A549 (cell line): Measurements from ENCODE around the gene GALNT8. TPM values are rescaled to one million over a fixed set of nuclear protein-coding genes. Genes with fewer than 3 reads are reported as not detected.

Experiments used
- ATAC-seq, 2 experiments: fragments of 200-7000 bp in 1 of 2; fragments of >200 bp in 1 of 2; cut with Nextera tagmentation in 1 of 2; cut with Tn5 transposase in 1 of 2; 3 replicates each; pipeline versions ENCODE4 v1.8.0 to v1.9.1; 2018 to 2020; ENCODE audit warnings: mild to moderate bottlenecking in 1 of 2, moderate library complexity in 1 of 2
- CTCF ChIA-PET: fragments of 300-600 bp; sonication (Branson Sonifier 250); formaldehyde crosslinking; extraction: SDS; loops from one replicate; lab custom pipeline; 2021; ENCODE audit warnings: antibody characterized with exemption, inconsistent platforms; lab: Yijun Ruan, JAX
- POLR2A ChIA-PET: fragments of 350-600 bp; formaldehyde crosslinking; extraction: SDS; loops from one replicate; lab custom pipeline; 2021; ENCODE audit warnings: antibody characterized with exemption, inconsistent platforms; lab: Yijun Ruan, JAX
- DNase-seq, 2 experiments: peaks; one replicate each; pipeline versions ENCODE4 v3.0.0 to v3.0.0-alpha.2; 2011 to 2016; ENCODE audit warnings: low read depth in 1 of 2, low spot score in 1 of 2
- FAIRE-seq: peaks from 2 replicates; lab custom pipeline; 2011; peaks lifted over from hg19 to GRCh38; lab: Jason Lieb, UNC
- H3K27ac ChIP-seq, 2 experiments: fragments of >200 bp; sonication (Bioruptor Twin); formaldehyde crosslinking; 3 replicates each; pipeline ENCODE4 v1.5.1; 2016 to 2017
- H3K4me1 ChIP-seq: fragments of >200 bp; sonication (Bioruptor Twin); formaldehyde crosslinking; 3 replicates; pipeline ENCODE4 v1.6.1; 2016
- H3K4me2 ChIP-seq: fragments of >200 bp; sonication (Bioruptor Twin); formaldehyde crosslinking; 3 replicates; pipeline ENCODE4 v1.6.1; 2016
- H3K4me3 ChIP-seq: fragments of >200 bp; sonication (Bioruptor Twin); formaldehyde crosslinking; 3 replicates; pipeline ENCODE4 v1.5.1; 2016
- H3K9me3 ChIP-seq: fragments of >200 bp; sonication (Bioruptor Twin); formaldehyde crosslinking; 3 replicates; pipeline ENCODE4 v1.6.1; 2016
- CBX2 ChIP-seq: fragments of 200-600 bp; sonication (generic); IDR thresholded peaks from 2 replicates; pipeline ENCODE4 v1.6.1; 2016; ENCODE audit warnings: low read depth, mild to moderate bottlenecking, borderline replicate concordance
- CHD4 ChIP-seq: fragments of 200-600 bp; sonication (generic); IDR thresholded peaks from 2 replicates; pipeline ENCODE4 v1.6.1; 2016; ENCODE audit warnings: antibody characterized with exemption, mild to moderate bottlenecking, borderline replicate concordance
- CTCF ChIP-seq: fragments of >200 bp; sonication (Bioruptor Twin); formaldehyde crosslinking; IDR thresholded peaks from 3 replicates; pipeline ENCODE4 v1.5.1; 2016
- E2F6 ChIP-seq: IDR thresholded peaks from 2 replicates; pipeline ENCODE4 v1.6.1; 2012; ENCODE audit warnings: low read depth, borderline replicate concordance
- EHF ChIP-seq: fragments of 250-450 bp; sonication (Bioruptor Pico); IDR thresholded peaks from 2 replicates; pipeline ENCODE4 v1.5.0; 2020; ENCODE audit warnings: mild to moderate bottlenecking
- EHMT2 ChIP-seq: fragments of 200-600 bp; sonication (generic); IDR thresholded peaks from 2 replicates; pipeline ENCODE4 v1.6.1; 2016; ENCODE audit warnings: antibody characterized with exemption, low read depth, mild to moderate bottlenecking, moderate library complexity
- ELK1 ChIP-seq: fragments of 150-350 bp; IDR thresholded peaks from 2 replicates; pipeline ENCODE4 v1.6.1; 2014; ENCODE audit warnings: low read depth, mild to moderate bottlenecking, low read length
- FOSB ChIP-seq: fragments of 250-450 bp; sonication (Bioruptor Pico); IDR thresholded peaks from 2 replicates; pipeline ENCODE4 v1.5.0; 2020; ENCODE audit warnings: mild to moderate bottlenecking, moderate library complexity
- FOSL2 ChIP-seq, 2 experiments: fragments of 450-650 bp in 1 of 2; fragments of >200 bp in 1 of 2; sonication (Bioruptor Twin) in 1 of 2; formaldehyde crosslinking; IDR thresholded peaks; 2 replicates each; pipeline versions ENCODE4 v1.5.0 to v1.6.1; 2016 to 2020; ENCODE audit warnings: mild to moderate bottlenecking in 1 of 2, moderate library complexity in 1 of 2
- FOXS1 ChIP-seq: fragments of 250-450 bp; sonication (Bioruptor Pico); IDR thresholded peaks from 2 replicates; pipeline ENCODE4 v1.5.0; 2020; ENCODE audit warnings: mild to moderate bottlenecking, moderate library complexity
- GATA3 ChIP-seq: IDR thresholded peaks from 2 replicates; pipeline ENCODE4 v1.6.1; 2012; ENCODE audit warnings: borderline replicate concordance
- HES2 ChIP-seq: fragments of >200 bp; sonication (Bioruptor Twin); formaldehyde crosslinking; IDR thresholded peaks from 2 replicates; pipeline ENCODE4 v1.6.1; 2016
- JUN ChIP-seq, 2 experiments: fragments of >200 bp; sonication (Bioruptor Twin); formaldehyde crosslinking; IDR thresholded peaks; 2 replicates in 1 of 2; 3 replicates in 1 of 2; pipeline ENCODE4 v1.6.1; 2016 to 2017
- JUNB ChIP-seq: fragments of >200 bp; sonication (Bioruptor Twin); formaldehyde crosslinking; IDR thresholded peaks from 2 replicates; pipeline ENCODE4 v1.6.1; 2016
- KDM5A ChIP-seq: fragments of 200-600 bp; sonication (generic); IDR thresholded peaks from 2 replicates; pipeline ENCODE4 v1.6.1; 2016; ENCODE audit warnings: antibody characterized with exemption, mild to moderate bottlenecking
- MAFK ChIP-seq: fragments of 450-650 bp; IDR thresholded peaks from 2 replicates; pipeline ENCODE4 v1.6.1; 2014; ENCODE audit not compliant: partially characterized antibody
- NR3C1 ChIP-seq: fragments of >200 bp; sonication (Bioruptor Twin); formaldehyde crosslinking; IDR thresholded peaks from 3 replicates; pipeline ENCODE4 v1.6.1; 2017
- PHF8 ChIP-seq: fragments of 200-600 bp; sonication (generic); IDR thresholded peaks from 2 replicates; pipeline ENCODE4 v1.6.1; 2016; ENCODE audit warnings: low read depth, mild to moderate bottlenecking, antibody characterized with exemption, moderate library complexity, borderline replicate concordance
- POLR2AphosphoS2 ChIP-seq: conservative IDR thresholded peaks from 2 replicates; pipeline ENCODE4 v1.6.1; 2012; ENCODE audit warnings: low read length, improper control_type of control experiment, inconsistent platforms
- RAD21 ChIP-seq, 2 experiments: fragments of >200 bp in 1 of 2; sonication (Bioruptor Twin) in 1 of 2; formaldehyde crosslinking in 1 of 2; IDR thresholded peaks in 1 of 2; conservative IDR thresholded peaks in 1 of 2; 2 replicates in 1 of 2; 3 replicates in 1 of 2; pipeline ENCODE4 v1.6.1; 2012 to 2018; ENCODE audit warnings: inconsistent platforms in 1 of 2
- RCOR1 ChIP-seq: fragments of 150-350 bp; IDR thresholded peaks from 2 replicates; pipeline ENCODE4 v1.6.1; 2014; ENCODE audit warnings: antibody characterized with exemption, low read length, low read depth
- RFX5 ChIP-seq: fragments of 450-650 bp; IDR thresholded peaks from 2 replicates; pipeline ENCODE4 v1.7.1; 2014; ENCODE audit warnings: antibody characterized with exemption, mild to moderate bottlenecking, moderate library complexity
- TFCP2L1 ChIP-seq: fragments of 250-450 bp; sonication (Bioruptor Pico); IDR thresholded peaks from 2 replicates; pipeline ENCODE4 v1.5.0; 2021; ENCODE audit warnings: mild to moderate bottlenecking
- ZFP36 ChIP-seq: fragments of 450-650 bp; IDR thresholded peaks from 2 replicates; pipeline ENCODE4 v1.6.1; 2014; ENCODE audit warnings: borderline replicate concordance; ENCODE audit not compliant: partially characterized antibody
- ZNF302 ChIP-seq: fragments of 250-450 bp; sonication (Bioruptor Pico); IDR thresholded peaks from 2 replicates; pipeline ENCODE4 v1.9.0; 2021; ENCODE audit warnings: inconsistent platforms, mild to moderate bottlenecking, moderate library complexity
- WGBS: methylation state at CpG from one replicate; pipeline ENCODE4 v1.1.6; 2017; ENCODE audit errors: missing lambda C conversion rate; 5-methylcytosine and 5-hydroxymethylcytosine counted together
- polyA plus RNA-seq, 4 experiments: library from polyadenylated mRNA; depleted of rRNA in 3 of 4; stranded (reverse); fragments of >200 nt; fragmentation: RNase III in 1 of 4; extraction: RNeasy Plus Mini Kit Qiagen cat#74134 plus additional on column Dnase treatment in 1 of 4; gene quantifications; 2 replicates in 3 of 4; 3 replicates in 1 of 4; pipeline ENCODE4 v1.2.3, GENCODE V29; 2011 to 2017

Gene GALNT8
- polyA plus RNA-seq, 2 of the 4 experiments (the other 2 are of a cell fraction): not detected

- ATAC-seq: no peak
- H3K4me1 ChIP-seq: no peaks in the 10 kb centered on the region
- POLR2A ChIA-PET: no interaction called here
Measured at GRCh38 chr12:4743046-4743445, 22.8 kb downstream of the GALNT8 start.

GRCh38 chr12:4744709-4745108 lies 24.5 kb downstream of the GALNT8 start:
- POLR2A ChIA-PET: no interaction called here
- ATAC-seq: no peak
- DNase-seq: no peak
- H3K27ac ChIP-seq: no peak overlapping the region
- CTCF ChIA-PET: no interaction called here
- H3K4me3 ChIP-seq: no peak overlapping the region
- TF ChIP-seq MAFK (peak; percentile 72), ELK1 (no peak)
- no peaks in the 10 kb centered on the region for H3K9me3 ChIP-seq
- H3K4me2 ChIP-seq: no peak overlapping the region
- FAIRE-seq: no peak
- H3K4me1 ChIP-seq: no peaks in the 10 kb centered on the region

More at GRCh38 chr12:4743046-4743445, 22.8 kb downstream of the GALNT8 start:
- CTCF ChIA-PET: interaction anchor here (1.4 kb wide), 1 partner anchor 23 kb away, joined by 3 read pairs; no protein-coding TSS in a partner anchor
- no peak overlapping the region for H3K4me3 ChIP-seq
- TF ChIP-seq RFX5 (no peak), TFCP2L1 (no peak), CTCF (no peak), E2F6 (no peak), ZFP36 (no peak), FOXS1 (CRISPR knock-in tag) (no peak), JUN (IDR thresholded peaks at IDR 0.05) (no peak), NR3C1 (no peak), FOSL2 (IDR thresholded peaks at IDR 0.05) (no peak), FOSL2 (CRISPR knock-in tag; IDR thresholded peaks at IDR 0.05) (no peak), GATA3 (no peak), RCOR1 (no peak), POLR2AphosphoS2 (no peak), CHD4 (no peak), MAFK (no peak), HES2 (no peak), ELK1 (no peak)
- no peaks in the 10 kb centered on the region for H3K9me3 ChIP-seq
- FAIRE-seq (no peak), DNase-seq (no peak)
- no peak overlapping the region for H3K27ac ChIP-seq
- H3K4me2 ChIP-seq: no peak overlapping the region
- WGBS: 1% methylated on average over 4 of the region's 4 CpGs

GRCh38 chr12:4745249-4745648 lies 25.0 kb downstream of the GALNT8 start:
- Histone ChIP-seq H3K9me3 (no peaks in the 10 kb centered on the region), H3K4me2 (no peak overlapping the region), H3K27ac (no peak overlapping the region), H3K4me1 (no peaks in the 10 kb centered on the region), H3K4me3 (no peak overlapping the region)
- no peak for ATAC-seq
- ChIA-PET CTCF (no interaction called here), POLR2A (no interaction called here)
- WGBS: 27% methylated on average over 6 of the region's 6 CpGs
- no peak for DNase-seq
- FAIRE-seq: no peak
- TF ChIP-seq FOSB (CRISPR knock-in tag) (no peak), CBX2 (no peak), EHMT2 (no peak), FOXS1 (CRISPR knock-in tag) (no peak), JUNB (no peak), ZNF302 (no peak), CTCF (no peak), RAD21 (conservative IDR thresholded peaks at IDR 0.05 in 1 of 2, IDR thresholded peaks at IDR 0.05 in 1 of 2) (no peak), ELK1 (no peak), CHD4 (no peak), KDM5A (no peak), PHF8 (no peak), EHF (CRISPR knock-in tag) (no peak)
